Inflammatory macrophage treated with lipopolysaccharide for 1 hour (primary cell): ENCODE measurements around the gene ABCA1.
"Not testable (repeated sequence)": the region's sequence is repeated elsewhere in the genome, so short reads cannot be mapped to it uniquely, and the experiment has no call there.

Experiments used
- DNase-seq, 2 donors: peaks; one replicate each; pipeline ENCODE4 v3.0.0-alpha.2; 2020 to 2022

Gene ABCA1

GRCh38 chr9:104944356-104944755 lies 16.4 kb upstream of the ABCA1 start:
- DNase-seq: no peak

DNA sequence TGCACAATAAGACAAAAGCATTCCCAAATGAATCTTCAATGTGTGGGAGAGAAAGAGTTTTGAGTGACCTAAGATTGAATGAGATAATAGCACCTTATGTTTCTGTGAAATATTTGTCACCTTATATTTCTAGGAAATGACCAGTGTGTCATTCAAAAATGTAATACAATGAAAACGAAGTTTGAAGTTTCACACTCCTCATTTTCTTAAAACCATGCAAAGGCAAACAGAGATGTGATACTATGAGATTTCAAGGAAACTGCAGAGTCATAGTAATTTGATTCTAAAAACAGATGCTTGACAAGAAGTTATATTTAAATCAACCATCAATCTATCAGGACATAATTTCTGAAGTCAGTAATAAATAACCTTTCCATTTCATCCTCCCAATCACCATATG lies 13.6 kb upstream of the ABCA1 start:
- DNase-seq: no peak

DNA sequence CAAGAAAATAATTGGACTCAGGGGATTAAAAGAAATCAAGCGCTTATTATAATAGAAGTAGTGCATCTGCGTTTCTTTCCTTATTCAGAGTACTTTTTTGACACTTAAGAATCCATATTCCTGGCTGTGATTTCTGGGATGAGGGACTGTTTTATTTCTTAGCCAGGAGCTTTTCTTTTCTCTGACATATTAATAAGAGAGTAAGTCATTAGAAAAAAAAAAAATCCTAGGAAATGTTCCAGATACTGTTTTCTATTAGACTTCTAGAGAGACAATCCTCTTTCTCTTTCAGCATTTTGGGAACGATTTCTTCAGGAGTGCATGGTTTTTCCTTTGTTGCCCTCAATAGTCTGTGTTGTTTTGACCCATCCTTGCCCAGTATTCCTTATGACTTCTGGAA lies 8.3 kb upstream of the ABCA1 start:
- no peak for DNase-seq

DNA sequence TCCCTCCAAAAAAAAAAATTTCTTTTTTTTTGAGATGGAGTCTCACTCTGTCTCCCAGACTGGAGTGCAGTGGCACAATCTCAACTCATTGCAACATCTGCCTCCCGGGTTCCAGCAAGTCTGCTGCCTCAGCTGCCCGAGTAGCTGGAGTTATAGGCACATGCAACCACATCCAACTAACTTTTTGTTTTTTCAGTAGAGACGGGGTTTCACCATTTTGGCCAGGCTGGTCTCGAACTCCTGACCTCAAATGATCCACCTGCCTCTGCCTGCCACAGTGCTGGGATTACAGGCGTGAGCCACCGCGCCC lies 7.5 kb upstream of the ABCA1 start:
- DNase-seq: not testable (repeated sequence)

DNA sequence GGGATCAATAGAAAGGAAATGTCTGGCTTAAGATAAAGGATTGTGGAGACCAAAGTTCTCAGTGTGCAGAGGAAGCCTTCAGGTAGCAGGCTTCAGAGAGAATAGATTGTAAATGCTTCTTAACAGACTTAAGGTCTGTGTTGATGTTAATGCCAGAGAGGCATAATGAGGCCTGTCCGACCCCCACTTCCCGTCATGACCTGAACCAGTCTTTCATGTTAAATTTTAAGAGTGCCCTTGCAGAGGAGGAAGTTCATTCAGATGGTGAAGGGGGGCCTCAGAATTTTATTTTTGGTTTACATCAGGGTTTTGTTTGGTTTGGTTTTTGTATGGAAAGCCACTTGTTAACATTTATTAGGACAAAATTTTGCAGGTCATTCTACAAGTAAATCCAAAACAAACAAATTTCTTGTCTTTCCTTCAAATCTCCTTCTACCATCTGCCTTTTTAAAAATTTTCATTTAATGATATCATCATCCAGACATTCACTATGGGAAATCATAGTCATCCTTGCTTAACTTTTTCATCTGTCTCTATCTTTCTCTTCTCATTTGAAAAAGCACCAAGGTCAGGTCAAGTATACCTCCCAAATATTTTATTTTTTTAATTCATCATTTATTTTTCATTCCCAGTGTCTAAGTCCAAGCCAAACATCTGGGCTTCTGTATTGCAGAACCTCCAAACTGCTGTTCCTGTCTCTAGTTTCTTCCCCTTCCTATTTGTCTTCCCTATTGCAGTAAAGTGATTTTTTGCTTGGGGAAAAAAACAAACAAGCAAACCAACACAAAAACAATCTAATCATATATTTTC lies 6.9 kb upstream of the ABCA1 start:
- no peak for DNase-seq

DNA sequence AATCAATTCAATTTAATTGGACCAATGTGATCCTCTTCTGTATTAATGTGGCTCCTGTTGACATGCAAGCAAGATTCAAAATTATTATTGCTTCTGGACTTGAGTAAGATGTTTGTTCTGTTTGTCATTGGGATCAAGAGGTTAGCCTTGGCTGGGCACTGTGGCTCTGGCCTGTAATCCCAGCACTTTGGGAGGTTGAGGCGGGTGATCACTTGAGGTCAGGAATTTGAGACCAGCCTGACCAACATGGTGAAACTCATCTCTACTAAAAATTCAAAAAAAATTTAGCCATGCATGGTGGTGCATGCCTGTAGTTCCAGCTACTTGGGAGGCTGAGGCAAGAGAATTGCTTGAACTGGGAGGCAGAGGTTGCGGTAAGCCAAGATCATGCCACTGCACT lies 5.1 kb upstream of the ABCA1 start:
- DNase-seq: not testable (repeated sequence)

DNA sequence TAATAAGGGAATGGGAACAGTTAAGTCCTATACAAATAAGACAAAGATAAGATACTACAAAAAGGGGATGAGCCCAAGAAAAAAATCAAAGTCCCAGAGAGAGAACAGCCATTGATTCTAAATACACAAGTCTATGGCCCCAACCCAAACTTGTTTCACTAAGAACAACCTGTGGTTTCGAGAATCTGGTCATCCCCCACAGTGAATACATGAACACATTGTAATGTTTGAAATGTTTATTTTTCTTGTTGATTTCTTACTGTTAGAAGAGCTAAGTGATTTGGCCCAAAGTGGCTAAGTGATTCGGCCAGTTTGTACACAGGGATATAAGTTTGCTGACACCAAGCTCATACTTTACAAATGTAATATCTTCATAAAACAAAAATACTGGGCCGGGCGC lies 3.3 kb upstream of the ABCA1 start:
- no peak for DNase-seq

DNA sequence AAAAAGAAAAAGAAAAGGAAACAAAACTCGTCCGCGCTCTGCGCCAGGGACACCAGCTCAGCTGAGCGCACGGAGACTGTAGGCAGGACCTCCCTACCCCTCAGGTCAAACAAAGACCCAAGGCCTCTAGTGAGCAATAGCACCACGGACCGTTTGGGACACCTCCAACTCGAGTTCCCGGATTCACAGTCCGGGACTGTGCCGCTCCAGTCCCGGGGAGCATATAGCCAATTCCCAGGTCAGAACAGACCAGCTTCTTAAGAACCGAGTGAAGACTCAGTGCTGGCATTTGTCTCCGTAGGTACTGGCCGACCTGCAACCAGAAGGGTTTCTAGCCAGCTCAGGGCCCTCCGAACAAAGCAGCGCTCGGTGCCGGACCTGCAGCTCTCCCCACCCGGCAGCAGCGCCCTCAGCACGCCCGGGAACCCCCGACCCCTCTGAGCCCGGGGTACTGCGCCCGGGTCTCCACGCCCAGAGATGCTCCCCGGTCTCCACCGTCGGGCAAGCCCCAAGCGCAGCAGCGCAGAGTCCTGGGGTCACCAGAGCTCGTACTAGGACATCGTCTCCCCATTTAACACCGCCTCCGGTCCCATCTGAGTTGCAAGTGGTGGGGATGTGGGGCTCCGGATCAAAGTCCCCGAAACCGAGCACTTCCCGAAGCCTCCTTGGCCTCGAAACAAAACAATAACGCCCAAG lies 591 bp downstream of the ABCA1 start:
- DNase-seq: peak; percentile 29 to 37

DNA sequence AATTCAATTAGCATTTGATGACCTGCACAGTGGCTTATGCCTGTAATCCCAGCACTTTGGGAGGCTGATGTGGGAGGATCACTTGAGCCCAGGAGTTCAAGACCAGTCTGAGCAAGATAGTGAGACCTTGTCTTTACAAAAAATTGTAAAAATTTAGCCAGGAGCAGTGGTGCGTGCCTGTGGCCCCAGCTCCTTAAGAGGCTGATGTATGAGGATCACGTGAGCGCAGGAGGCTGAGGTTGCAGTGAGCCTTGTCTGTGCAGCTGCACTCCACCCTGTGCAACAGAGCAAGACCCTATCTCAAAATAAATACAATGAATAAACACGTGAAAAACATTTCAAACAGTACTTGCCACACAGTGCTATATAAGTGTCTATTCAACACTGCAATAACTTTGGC lies 4.2 kb downstream of the ABCA1 start:
- DNase-seq: no peak

DNA sequence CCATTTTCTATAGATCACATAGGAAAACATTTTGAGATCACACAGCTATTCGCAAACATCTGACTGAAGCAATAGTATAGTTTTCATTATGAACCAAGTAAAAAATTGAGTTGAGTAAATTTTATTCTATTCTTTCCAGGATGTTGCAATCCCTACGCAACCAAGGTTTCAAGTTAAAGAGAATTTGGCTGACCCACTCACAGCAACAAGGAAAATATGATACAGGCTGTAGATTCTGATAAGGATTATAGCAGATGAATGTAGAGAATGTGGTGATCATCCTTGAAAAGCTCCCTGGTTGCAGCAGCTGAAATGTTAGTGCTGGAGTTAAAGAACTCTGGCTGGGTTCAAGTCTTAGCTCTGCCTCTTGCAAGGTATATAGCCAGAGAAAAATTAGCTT lies 4.7 kb downstream of the ABCA1 start:
- DNase-seq: peak; percentile 69 to 85

GRCh38 chr9:104922748-104923147 lies 5.2 kb downstream of the ABCA1 start:
- DNase-seq: not testable (repeated sequence)

- DNase-seq: no peak
These were observed 6.8 kb downstream of the ABCA1 start for GRCh38 chr9:104921067-104921741.

DNA sequence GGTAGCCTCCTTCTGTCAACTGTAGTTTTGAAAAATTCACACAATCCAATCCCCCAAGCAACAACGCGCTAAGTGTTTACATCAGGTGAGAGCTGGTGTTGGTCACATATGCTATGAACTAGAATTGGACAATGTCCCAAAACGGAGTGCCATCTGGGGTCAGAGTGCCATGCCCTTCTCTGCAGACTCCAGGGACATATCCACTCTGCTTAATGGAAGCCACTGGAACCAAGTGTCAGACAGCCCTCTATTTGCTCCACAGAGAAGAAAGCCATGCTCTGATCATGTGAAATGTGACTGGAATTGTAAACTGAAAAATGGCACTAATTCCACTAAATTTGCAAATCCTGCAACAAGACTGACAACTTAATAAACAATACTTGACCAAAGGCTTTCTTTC lies 12.2 kb downstream of the ABCA1 start:
- no peak for DNase-seq

DNA sequence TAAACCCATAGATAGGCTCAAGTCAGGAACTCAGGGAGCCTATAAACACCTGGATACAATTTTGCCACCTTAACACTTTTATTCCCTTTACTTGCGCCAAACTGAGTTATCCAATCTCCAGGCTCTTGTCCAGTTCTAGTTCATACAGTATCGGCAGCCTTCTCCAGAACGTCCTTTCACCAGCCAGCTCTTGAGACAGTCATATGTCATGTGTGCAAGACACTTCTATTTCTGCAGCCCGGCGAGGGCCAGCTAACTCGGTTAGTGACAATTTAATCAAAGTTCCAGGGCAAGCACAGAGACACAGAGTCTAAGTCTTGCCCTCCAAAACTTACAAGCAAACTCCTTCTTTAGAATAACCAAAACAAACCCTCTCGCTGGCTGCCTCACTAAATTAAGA lies 12.9 kb downstream of the ABCA1 start:
- no peak for DNase-seq

- DNase-seq: peak; percentile 54 to 73
These were observed 13.5 kb downstream of the ABCA1 start for GRCh38 chr9:104914466-104914865.

DNA sequence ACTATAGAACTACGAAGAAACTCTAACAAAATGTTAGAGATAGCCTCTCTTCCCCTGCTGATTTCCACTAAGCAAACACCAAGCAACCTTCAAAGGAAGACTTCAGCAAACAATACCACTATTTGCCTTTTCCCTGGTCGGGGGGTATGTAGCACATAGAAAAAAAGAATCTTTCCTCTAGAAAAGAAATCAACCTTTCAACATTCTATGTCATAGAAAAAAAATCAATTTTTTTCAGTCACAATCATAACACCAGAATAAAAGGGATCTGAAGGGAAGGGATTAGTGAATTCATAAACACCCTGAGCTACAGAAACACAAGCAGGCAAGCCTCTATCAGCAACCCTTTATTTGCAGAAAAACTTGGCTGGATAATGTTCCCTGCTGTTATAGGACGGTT lies 15.3 kb downstream of the ABCA1 start:
- no peak for DNase-seq

GRCh38 chr9:104911032-104911607 lies 16.8 kb downstream of the ABCA1 start:
- DNase-seq: peak; percentile 23 to 47

DNA sequence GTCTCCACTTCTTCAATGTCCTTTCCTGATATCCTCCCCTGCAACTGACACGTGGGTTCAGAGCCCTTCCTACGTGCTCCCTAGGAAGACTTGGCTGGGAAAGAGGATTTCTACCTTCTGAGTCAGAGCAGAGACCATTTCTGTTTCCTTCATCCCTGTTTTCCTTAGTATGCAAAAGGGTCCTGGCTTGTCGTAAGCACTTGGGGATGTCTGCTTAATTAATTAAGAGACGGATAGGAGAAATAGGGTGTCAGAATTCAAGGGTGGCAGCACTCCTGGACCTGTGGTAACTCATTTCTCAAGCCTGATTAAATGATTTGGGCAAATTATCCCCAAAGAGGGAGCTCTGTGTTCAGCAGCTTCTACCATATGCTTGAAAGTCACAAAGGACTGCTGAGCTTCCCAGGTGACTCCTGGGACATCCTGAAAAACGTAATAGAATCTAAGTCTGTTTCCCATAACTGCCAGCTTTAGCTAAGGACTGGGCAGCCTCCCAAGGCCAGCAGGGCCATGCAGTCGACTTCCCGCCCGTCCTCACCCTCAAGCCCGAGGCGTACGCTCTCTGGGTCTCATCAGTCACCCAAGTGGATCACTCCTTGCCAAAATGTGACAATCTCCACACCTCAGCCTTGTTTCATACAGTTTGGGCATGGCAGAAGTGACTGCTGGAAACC lies 20.5 kb downstream of the ABCA1 start:
- DNase-seq: no peak

DNA sequence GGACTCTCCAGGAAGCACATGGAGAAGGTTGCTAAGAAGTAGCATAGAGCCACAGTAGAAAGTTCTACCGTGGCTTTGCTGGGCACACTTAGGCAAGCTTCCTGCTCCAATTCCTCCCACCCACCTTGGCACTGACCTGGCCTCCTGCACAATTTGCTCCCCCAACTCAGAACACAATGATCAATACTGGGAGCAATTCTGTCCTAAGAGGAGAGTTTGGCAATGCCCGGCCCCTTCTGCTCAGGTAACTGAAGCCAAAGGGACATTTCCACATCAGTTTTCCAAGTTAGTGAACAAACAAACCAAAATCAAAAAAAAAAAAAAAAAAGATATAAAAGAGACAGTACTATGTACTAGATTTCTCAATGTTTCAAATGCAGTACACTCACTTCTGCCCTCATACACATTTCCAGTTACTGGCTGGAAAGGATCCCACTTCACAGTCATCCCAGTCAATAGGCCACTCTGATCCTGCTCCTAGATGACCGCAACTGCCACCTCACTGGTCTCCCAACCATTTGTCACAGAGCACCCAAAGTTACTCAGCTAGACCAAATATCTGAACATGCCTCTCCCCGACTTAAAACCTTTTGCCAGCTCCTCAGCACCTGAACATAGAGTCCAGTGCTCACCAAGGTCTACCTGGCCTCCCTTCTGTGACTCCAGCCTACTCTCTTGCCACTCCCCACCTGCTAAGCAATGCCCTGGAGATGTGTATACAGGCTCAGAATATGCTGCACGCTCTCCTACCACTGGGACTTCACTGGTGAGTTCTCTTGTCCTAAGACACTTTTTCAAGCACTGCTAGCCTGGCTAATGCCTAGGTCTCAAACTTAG lies 21.3 kb downstream of the ABCA1 start:
- no peak for DNase-seq

DNA sequence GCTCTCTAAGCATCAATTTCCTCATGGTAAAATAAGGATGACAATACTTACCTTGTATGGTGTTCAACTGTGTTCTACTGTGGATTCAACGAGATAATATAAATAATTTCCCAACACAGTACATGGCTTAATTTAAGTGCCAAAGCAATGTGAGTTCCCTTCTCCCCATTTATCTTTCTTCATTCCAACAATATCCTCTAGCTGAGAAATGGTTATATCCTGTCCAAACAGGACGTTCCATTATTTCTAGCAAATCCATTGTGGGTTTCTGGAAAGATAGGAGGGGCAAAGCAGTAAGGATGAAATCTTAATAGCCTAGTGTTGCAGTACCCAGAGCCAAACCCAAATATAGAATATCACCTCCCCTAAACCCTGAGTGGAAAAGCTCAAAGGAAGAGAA lies 22.0 kb downstream of the ABCA1 start:
- no peak for DNase-seq

DNA sequence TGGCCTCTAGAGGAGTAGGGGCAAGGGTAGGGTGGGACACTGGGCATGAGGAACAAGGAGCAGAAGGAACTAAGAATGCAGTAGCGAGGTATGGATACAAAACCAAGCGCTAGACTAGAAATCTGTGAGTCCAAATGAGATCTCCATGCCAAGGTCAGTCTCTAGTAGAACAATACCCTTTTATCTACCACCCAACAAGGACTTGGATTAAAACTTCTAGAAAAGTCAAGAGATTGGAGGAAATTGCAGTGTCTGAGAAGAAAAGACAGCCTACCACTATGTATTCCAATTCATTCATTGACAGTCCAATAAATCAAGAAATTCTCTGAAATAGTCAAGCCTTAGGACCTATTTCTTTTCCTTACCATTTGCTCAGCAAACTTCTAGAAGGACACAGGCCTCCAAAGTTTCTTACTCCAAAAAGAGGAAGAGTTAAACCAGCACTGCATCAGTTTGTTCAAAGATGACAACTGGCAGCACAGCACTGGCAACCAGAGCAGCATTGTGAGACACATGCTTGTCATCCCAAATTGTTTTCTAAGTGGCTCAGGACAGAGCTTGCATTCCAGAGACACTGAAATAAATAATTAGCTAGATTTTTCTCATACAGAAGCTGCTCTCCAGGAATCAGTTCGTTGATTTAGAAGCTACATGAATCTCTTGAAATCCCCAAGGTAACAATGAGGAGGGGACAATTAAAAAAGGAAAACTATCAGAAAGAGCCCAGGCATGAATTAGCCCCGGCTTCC lies 22.6 kb downstream of the ABCA1 start:
- DNase-seq: no peak

DNA sequence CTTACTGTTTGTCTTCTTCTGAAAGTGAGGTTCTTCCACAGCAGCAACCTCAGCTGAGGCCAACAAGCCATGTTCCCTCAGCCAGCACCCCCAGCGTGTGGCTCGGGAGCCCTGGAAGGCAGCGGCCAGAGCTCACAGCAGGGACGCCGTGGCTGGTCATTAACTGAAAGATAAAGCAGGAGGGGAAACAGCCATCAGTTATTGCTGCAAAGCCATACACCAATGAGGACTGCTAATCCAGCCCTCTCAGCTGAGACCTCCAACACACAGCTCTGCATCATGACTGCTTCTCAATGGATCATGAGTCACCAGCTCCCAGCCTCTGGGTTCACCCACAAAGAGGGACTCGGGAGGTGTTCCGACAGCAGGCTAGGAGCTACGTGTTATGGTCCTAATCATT lies 24.3 kb downstream of the ABCA1 start:
- no peak for DNase-seq
